ENCODE measurements around the gene LAGE3. TPM values are rescaled to one million over a fixed set of nuclear protein-coding genes. Genes with fewer than 3 reads are reported as not detected.

LAGE3 gene
- total RNA-seq, 1 experiment from 2014 or later = 175 TPM

DNA sequence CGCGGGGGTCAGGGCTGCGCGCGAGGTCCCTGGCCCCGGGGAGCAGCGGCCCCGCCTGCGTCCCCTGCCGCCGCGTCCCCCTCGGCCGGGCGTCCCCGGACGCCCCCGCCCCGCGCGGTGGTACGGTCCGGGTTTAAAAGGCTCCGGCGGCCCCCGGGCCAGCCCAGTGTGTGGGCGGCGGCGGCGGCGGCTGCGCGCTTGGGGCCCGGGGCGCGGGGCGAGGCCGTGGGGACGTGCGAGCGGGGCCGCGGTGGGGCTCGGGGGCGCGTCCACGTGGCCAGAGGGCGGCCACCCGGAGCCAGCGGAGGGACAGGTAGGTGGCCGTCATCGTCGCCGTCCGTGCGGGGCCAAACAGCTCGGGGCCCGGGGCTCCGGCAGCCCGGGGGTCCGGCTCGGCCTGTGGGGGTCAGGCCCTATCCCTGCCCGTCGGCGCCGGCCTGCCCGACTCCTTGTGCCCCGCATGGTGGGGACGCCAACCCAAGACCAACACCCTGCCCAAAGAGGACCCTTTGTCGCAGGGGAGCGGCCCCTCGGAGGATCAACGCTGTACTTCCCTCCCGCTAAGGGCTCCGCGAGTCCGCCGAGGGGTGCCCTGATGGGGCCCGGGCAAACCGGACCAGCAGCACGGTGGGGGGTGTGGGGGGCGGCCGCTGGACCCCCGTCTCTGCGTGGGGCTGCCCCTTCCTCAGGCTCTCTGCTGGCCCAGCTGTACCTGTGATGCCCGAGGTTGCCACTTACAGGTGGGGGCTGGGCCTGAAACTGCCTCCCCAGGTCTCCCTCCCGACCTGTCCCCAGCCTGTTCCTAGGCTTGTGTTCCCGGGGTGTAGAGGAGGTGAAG is 20.7 kb downstream of the LAGE3 start, which contains the start of gene PLXNA3:
Gene PLXNA3, plus strand, starts transcription at position 166 of the 838 bp plus-strand sequence. CDS start 1,903 bp downstream, outside the sequence.
- H3K4me1 ChIP-seq (ENCODE audit: control insufficient read depth, insufficient read depth, low read length) = peaks cover 5% of the 10 kb centered on the region
- TF ChIP-seq, protein P1, sequence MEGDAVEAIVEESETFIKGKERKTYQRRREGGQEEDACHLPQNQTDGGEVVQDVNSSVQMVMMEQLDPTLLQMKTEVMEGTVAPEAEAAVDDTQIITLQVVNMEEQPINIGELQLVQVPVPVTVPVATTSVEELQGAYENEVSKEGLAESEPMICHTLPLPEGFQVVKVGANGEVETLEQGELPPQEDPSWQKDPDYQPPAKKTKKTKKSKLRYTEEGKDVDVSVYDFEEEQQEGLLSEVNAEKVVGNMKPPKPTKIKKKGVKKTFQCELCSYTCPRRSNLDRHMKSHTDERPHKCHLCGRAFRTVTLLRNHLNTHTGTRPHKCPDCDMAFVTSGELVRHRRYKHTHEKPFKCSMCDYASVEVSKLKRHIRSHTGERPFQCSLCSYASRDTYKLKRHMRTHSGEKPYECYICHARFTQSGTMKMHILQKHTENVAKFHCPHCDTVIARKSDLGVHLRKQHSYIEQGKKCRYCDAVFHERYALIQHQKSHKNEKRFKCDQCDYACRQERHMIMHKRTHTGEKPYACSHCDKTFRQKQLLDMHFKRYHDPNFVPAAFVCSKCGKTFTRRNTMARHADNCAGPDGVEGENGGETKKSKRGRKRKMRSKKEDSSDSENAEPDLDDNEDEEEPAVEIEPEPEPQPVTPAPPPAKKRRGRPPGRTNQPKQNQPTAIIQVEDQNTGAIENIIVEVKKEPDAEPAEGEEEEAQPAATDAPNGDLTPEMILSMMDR (IDR thresholded peaks at IDR 0.05) = no peak
- TF ChIP-seq, protein P2, sequence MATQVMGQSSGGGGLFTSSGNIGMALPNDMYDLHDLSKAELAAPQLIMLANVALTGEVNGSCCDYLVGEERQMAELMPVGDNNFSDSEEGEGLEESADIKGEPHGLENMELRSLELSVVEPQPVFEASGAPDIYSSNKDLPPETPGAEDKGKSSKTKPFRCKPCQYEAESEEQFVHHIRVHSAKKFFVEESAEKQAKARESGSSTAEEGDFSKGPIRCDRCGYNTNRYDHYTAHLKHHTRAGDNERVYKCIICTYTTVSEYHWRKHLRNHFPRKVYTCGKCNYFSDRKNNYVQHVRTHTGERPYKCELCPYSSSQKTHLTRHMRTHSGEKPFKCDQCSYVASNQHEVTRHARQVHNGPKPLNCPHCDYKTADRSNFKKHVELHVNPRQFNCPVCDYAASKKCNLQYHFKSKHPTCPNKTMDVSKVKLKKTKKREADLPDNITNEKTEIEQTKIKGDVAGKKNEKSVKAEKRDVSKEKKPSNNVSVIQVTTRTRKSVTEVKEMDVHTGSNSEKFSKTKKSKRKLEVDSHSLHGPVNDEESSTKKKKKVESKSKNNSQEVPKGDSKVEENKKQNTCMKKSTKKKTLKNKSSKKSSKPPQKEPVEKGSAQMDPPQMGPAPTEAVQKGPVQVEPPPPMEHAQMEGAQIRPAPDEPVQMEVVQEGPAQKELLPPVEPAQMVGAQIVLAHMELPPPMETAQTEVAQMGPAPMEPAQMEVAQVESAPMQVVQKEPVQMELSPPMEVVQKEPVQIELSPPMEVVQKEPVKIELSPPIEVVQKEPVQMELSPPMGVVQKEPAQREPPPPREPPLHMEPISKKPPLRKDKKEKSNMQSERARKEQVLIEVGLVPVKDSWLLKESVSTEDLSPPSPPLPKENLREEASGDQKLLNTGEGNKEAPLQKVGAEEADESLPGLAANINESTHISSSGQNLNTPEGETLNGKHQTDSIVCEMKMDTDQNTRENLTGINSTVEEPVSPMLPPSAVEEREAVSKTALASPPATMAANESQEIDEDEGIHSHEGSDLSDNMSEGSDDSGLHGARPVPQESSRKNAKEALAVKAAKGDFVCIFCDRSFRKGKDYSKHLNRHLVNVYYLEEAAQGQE (IDR thresholded peaks at IDR 0.05; ENCODE audit: insufficient read depth in 1 of 2, low read depth in 2 of 2, low read length in 1 of 2) = no peak
- TF ChIP-seq POLR2AphosphoS5 (IDR thresholded peaks at IDR 0.05; ENCODE audit: low read depth, low read length) (peak; percentile 59; the same call in 1 of the 2 replicates), TCF7L2 (IDR thresholded peaks at IDR 0.05; ENCODE audit: low read depth, low read length) (no peak), SIN3A (IDR thresholded peaks at IDR 0.05; ENCODE audit: borderline replicate concordance, insufficient read depth, low read depth, low read length) (peak; percentile 85; the same call in 1 of the 2 replicates)
- no peaks in the 10 kb centered on the region for H3K36me3 ChIP-seq (ENCODE audit: control insufficient read depth, insufficient read depth, low read length)
- in situ Hi-C loops (cut with HindIII; ENCODE audit: low pct_unique_long_range_greater_than_20kb, low sequenced_read_pairs) (no loop called here), intact Hi-C loops (cut with micrococcal nuclease; ENCODE audit: unreplicated experiment) (no loop called here)
- H3K27me3 ChIP-seq (ENCODE audit: control insufficient read depth, insufficient read depth, low read length) = no peaks in the 10 kb centered on the region
- peak within 1 kb of the TSS; percentile 78 to 89 for H3K4me3 ChIP-seq (ENCODE audit: low read depth in 2 of 2, low read length in 2 of 2)
- no peaks in the 10 kb centered on the region for H3K9me3 ChIP-seq (ENCODE audit: control insufficient read depth, insufficient read depth, low read depth, low read length)
- CTCF ChIA-PET = no interaction called here
- peak; percentile 80 for ATAC-seq
- POLR2A ChIA-PET = no interaction called here
- DNase-seq (ENCODE audit: low read depth, low spot score) = no peak
- H3K27ac ChIP-seq (ENCODE audit: low read length) = peak within 1 kb of the TSS; percentile 85
- BruUV-seq (replicated peaks) = TSS peak; percentile 68

DNA sequence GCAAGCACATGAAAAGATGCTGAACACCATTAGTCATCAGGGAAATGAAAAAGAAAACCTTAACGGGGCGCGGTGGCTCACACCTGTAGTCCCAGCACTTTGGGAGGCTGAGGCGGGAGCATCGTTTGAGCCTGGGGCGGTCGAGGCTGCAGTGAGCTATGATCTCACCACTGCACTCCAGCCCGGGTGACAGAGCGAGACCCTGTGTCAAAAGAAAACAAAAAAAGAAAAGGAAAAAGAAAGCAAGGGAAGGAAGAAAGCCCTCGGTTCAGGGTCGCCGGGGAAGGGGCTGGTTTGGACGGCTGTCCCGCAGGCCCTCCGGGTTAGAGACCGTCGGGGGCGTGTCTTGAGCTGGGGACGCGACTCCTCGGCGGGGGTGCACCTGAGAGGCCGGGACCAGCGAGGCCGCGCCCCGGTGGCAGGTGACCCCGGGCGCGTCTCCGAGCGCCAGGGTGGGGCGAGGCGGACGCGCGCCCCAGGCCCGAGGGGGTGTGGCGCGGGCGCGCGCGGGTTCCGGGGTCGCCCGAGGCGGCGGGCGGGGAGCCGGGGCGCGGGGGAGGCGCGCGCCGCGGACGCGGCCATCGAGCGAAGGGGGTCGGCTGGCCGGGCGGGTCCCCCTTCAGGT is 21.5 kb downstream of the LAGE3 start:
- H3K4me3 ChIP-seq (ENCODE audit: low read depth in 2 of 2, low read length in 2 of 2) = peak overlapping the region; percentile 65 to 78
- CTCF ChIA-PET = no interaction called here
- H3K27ac ChIP-seq (ENCODE audit: low read length) = peak overlapping the region; percentile 69
- H3K4me1 ChIP-seq (ENCODE audit: control insufficient read depth, insufficient read depth, low read length) = peaks cover 5% of the 10 kb centered on the region
- intact Hi-C loops (cut with micrococcal nuclease; ENCODE audit: unreplicated experiment) (no loop called here), in situ Hi-C loops (cut with HindIII; ENCODE audit: low pct_unique_long_range_greater_than_20kb, low sequenced_read_pairs) (no loop called here)
- DNase-seq (ENCODE audit: low read depth, low spot score) (no peak), ATAC-seq (peak; percentile 62)
- POLR2A ChIA-PET = interaction anchor here (0.6 kb wide), 1 partner anchor 270 kb away, joined by 4 read pairs; no protein-coding TSS in a partner anchor
- no TSS peak for BruUV-seq (replicated peaks)
- no peak for TF ChIP-seq TCF7L2 (IDR thresholded peaks at IDR 0.05; ENCODE audit: low read depth, low read length)
- TF ChIP-seq, protein P1 (IDR thresholded peaks at IDR 0.05) = no peak
- TF ChIP-seq, protein P2 (IDR thresholded peaks at IDR 0.05; ENCODE audit: insufficient read depth in 1 of 2, low read depth in 2 of 2, low read length in 1 of 2) = no peak
- TF ChIP-seq SIN3A (IDR thresholded peaks at IDR 0.05; ENCODE audit: borderline replicate concordance, insufficient read depth, low read depth, low read length) = 0 out of 2 replicates have a peak, but pooled peaks have one; percentile 30
- 0 out of 2 replicates have a peak, but pooled peaks have one; percentile 2 for TF ChIP-seq POLR2AphosphoS5 (IDR thresholded peaks at IDR 0.05; ENCODE audit: low read depth, low read length)
- no peaks in the 10 kb centered on the region for H3K36me3 ChIP-seq (ENCODE audit: control insufficient read depth, insufficient read depth, low read length)
- H3K9me3 ChIP-seq (ENCODE audit: control insufficient read depth, insufficient read depth, low read depth, low read length) = no peaks in the 10 kb centered on the region
- no peaks in the 10 kb centered on the region for H3K27me3 ChIP-seq (ENCODE audit: control insufficient read depth, insufficient read depth, low read length)
